ENCODE measurements around the gene CRP.

The CRP gene

GRCh38 chr1:159751031-159751430 lies 36.6 kb upstream of the CRP start:
- in situ Hi-C loops (cut with MboI; ENCODE audit: low pct_unique_long_range_greater_than_20kb, low sequenced_read_pairs, unreplicated experiment) = no loop called here
- no peak for TF ChIP-seq CTCF (IDR thresholded peaks at IDR 0.05; ENCODE audit: extremely low read depth, insufficient read depth, missing control alignments)
- no peak for DNase-seq (ENCODE audit: low spot score)

GRCh38 chr1:159750621-159751020 lies 36.2 kb upstream of the CRP start:
- no peak for DNase-seq (ENCODE audit: low spot score)
- in situ Hi-C loops (cut with MboI; ENCODE audit: low pct_unique_long_range_greater_than_20kb, low sequenced_read_pairs, unreplicated experiment) = no loop called here
- TF ChIP-seq CTCF (IDR thresholded peaks at IDR 0.05; ENCODE audit: extremely low read depth, insufficient read depth, missing control alignments) = no peak

GRCh38 chr1:159749630-159750029 lies 35.2 kb upstream of the CRP start:
- TF ChIP-seq CTCF (IDR thresholded peaks at IDR 0.05; ENCODE audit: extremely low read depth, insufficient read depth, missing control alignments) = no peak
- in situ Hi-C loops (cut with MboI; ENCODE audit: low pct_unique_long_range_greater_than_20kb, low sequenced_read_pairs, unreplicated experiment) = no loop called here
- DNase-seq (ENCODE audit: low spot score) = no peak

- in situ Hi-C loops (cut with MboI; ENCODE audit: low pct_unique_long_range_greater_than_20kb, low sequenced_read_pairs, unreplicated experiment) = no loop called here
- DNase-seq (ENCODE audit: low spot score) = no peak
- no peak for TF ChIP-seq CTCF (IDR thresholded peaks at IDR 0.05; ENCODE audit: extremely low read depth, insufficient read depth, missing control alignments)
Measured at GRCh38 chr1:159748370-159748769, 34.0 kb upstream of the CRP start.

- DNase-seq (ENCODE audit: low spot score) = no peak
- TF ChIP-seq CTCF (IDR thresholded peaks at IDR 0.05; ENCODE audit: extremely low read depth, insufficient read depth, missing control alignments) = no peak
- in situ Hi-C loops (cut with MboI; ENCODE audit: low pct_unique_long_range_greater_than_20kb, low sequenced_read_pairs, unreplicated experiment) = no loop called here
Measured at GRCh38 chr1:159746666-159747065, 32.3 kb upstream of the CRP start.

GRCh38 chr1:159743651-159744410 lies 29.4 kb upstream of the CRP start:
- no peak for TF ChIP-seq CTCF (IDR thresholded peaks at IDR 0.05; ENCODE audit: extremely low read depth, insufficient read depth, missing control alignments)
- in situ Hi-C loops (cut with MboI; ENCODE audit: low pct_unique_long_range_greater_than_20kb, low sequenced_read_pairs, unreplicated experiment) = no loop called here
- no peak for DNase-seq (ENCODE audit: low spot score)

All from GM13977 (cell line).